A375 (cell line): ENCODE data around the gene LTB4R2. TPM values are rescaled to one million over a fixed set of nuclear protein-coding genes. Genes with fewer than 3 reads are reported as not detected.

Experiments
- small RNA-seq: library from RNA; depleted of rRNA; stranded (forward); fragments of <200 nt; gene quantifications from one replicate; pipeline ENCODE3, GENCODE V24; 2014
- total RNA-seq: library from RNA; depleted of rRNA; stranded (reverse); fragments of >200 nt; shearing (Covaris generic); gene quantifications from 2 replicates; pipeline ENCODE4 v1.2.3, GENCODE V29; 2014; rRNA removed

LTB4R2 gene, protein sequence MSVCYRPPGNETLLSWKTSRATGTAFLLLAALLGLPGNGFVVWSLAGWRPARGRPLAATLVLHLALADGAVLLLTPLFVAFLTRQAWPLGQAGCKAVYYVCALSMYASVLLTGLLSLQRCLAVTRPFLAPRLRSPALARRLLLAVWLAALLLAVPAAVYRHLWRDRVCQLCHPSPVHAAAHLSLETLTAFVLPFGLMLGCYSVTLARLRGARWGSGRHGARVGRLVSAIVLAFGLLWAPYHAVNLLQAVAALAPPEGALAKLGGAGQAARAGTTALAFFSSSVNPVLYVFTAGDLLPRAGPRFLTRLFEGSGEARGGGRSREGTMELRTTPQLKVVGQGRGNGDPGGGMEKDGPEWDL
- 11.0 and 14.6 TPM in 2 replicates for total RNA-seq

DNA sequence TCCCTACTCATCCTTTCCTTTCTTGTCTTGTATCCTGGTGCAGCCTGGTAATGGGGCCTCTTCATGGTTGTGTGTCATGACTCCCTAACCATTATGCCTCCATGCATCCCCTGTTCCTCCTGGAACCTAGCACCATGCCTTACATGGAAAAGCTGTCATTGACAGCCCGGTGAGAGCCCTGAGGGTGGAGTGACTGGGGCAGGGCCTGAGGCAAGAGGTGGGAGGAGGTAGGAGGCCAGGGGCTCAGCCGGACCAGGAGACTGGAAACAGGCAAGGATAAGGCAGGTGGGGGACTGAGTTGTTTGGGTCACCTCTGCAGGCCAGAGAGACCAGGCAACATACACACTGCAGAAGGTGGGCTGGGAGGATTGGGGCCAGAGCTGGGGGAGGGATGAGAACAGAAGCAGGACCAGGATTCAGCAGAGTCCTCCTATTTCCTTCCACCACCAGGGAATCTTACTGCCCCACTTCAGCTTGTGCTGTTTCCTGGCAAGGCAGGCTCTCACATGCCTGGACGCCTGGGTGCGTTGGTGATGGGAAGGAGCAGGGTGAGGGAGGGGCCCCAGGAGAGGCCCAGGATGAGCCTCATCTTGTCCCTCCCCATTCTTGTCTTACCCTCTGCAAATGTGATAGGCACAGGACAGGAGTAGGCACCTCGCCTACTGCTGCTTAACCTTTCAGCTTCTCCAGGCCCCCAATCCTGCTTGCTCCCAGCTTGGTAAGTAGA lies at the start of gene LTB4R2:
Gene LTB4R2, plus strand, starts transcription at position 603 of the 727 bp plus-strand sequence. CDS start 525 bp downstream, outside the sequence.

DNA sequence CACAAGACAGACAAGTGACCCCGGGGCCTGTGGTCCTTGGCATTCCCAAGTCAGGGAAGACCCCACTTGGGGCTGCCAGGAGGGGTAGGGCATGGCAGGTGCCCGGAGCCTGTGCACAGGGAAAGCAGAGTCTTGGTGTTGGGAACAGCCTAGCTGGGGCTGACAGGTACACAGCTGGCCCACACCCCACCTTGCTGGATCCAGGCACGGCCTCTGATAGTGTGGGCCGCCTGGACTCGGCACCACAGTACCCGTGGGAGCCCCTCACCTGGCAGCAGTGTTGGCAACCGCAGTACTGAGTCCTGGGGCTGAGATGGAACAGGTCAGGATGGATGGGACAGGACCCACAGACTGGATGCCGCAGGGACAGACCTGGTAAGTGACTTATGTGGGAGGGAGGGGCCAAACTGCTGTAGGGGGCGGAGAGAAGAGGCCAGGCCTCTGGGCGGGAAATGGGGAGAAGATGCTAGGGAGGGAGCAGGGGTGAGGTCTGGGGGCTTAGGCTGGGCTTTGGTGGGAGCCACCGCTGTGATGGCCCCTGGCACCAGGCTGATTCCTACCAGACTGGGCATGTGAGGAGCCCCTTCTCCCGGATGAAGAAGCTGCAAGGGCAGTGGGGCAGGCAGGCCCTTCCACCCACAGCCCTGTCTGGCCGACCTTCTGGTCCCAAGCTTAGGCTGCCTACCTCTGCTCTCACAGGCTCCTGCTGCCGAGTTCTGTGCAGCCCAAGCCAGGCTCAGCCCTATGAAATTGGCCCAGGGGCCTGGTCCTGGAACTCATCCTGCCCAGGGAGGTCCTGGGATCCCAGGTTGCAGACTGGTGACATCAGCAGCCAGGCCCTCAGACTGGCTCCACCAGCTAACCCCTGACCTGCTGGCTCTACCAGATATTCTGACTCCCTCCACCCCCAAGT lies 46.9 kb upstream of the LTB4R2 start, which contains the start of gene TGM1:
Gene TGM1, minus strand, starts transcription at position 357 of the 913 bp plus-strand sequence. CDS start 825 bp downstream, outside the sequence.

DNA sequence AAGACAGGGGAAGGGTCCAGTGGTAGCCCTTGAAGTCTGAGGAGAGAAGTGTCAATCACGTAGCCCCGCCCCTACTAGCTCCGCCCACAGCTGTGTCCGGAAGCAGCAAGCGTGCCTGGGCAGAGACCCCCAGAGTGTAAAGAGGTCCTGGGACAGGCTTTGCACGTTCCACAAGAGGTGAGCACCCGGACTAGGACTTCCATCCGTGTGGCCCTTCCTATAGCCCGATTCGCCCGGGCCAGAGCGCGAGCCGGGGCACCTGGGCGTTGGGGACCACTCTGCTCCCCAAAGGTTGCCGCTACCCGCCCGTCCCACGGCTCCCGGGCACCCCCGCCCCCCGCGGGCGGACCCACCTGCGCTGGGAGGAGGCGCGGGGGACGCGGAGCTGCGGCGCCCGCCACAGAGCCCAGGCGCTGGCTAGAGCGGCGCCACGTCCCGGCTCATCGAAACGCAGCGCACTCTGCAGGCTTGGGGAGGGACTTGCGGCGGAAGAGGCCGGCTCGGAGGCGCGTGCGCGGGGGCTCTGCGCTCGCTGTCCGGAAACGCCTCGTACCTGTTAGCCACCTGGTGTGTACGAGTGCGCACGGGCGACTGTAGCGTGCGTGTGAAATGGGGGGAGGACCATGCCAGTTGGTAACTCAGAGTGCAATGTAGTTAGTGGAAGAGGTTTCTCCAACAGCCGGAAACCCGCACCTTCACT lies 38.7 kb upstream of the LTB4R2 start, which contains the start of gene RABGGTA:
Gene RABGGTA, minus strand, starts transcription at position 464 of the 700 bp plus-strand sequence. CDS start 482 bp downstream, outside the sequence.

DNA sequence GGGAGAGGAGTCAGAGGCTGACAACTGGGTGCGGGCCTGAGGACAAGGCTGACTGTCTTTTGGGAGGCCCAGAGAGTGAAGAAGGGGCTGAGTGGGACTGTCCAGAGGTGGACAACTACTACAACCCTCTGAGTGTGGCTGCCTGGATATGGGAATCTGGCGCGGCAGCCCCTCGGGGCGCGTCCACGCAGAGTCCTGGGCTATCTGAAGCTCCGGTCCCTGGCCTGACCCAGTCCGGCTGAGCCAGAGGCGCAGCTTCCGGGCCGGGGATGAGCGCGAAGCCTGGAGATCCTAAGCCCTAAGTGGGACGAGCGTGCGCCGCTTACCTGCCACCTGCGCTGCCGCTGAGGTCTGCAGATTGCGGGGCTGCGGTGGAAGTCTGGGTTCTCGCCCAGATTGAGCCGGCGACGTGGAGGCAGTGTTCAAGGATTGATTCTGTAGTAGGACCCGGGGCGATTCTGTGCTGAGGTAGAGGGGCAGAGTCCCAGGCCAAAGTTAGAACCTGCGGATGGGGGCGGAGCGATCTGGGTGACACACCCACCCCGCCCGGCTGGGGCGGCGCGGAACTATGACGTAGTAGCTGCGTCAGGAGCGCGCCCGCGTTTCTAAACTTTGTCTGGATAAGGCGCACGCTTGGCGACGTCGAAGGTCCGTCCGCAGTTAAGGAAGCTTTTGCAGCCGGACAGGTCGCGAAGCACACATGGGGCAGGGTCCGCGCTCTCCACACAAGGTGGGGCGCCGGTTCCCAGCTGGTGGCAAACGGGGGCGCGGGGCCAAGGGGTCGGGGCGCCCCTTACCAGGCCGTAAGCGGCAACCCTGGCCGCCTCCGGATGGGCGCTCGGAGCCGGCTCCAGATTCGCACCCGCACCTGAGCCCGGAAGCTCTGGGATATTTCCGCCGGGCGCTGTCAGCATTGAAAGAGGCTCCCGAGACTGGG lies 10.4 kb upstream of the LTB4R2 start, which contains the start of the genes DHRS1 and NOP9:
Gene DHRS1, minus strand, starts transcription at position 526 of the 937 bp plus-strand sequence. CDS start 674 bp downstream, outside the sequence.
Gene NOP9, plus strand, starts transcription at position 596 of the 937 bp plus-strand sequence. Its CDS starts 105 bp downstream, at position 701.

DNA sequence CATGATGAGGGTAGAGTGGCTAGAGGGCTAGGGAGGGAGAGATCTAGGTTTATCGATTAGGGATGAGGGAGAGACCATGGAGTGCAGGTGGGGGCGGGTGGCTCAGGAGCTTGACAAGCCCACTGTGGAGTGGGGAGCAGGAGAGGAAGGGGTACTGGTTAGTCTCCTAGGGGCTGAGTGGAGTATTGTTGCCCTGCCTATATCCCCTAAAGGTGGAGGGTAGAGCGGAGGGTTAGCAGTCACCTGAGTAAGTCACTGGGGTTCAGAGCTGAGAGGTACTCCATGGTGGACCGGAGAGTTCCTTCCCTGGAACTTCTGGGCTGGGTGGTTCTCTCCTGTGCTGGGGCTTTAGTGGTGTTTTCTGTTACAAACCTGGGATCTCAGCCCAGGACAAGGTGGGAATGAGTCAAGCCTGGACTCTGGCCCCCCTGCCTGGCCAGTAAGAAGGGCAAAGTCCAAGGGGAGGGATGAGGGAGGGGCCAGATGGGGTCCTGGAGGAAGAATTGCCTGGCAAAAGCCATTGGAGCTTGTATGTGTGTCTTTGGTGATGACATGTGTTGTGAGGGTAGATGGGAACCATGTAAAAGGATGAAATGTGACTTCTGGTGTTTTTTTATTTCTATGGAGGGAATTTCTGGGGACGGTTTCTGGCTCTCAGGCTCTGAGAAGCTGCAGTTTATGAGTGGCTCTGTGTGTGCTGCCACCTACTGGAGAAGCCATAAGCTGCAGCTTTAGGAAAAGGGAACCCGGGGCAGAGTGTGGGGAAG lies 2.2 kb upstream of the LTB4R2 start, which contains the start of gene CIDEB:
Gene CIDEB, minus strand, starts transcription at position 403 of the 767 bp plus-strand sequence. Its CDS starts 119 bp downstream, at position 284.

DNA sequence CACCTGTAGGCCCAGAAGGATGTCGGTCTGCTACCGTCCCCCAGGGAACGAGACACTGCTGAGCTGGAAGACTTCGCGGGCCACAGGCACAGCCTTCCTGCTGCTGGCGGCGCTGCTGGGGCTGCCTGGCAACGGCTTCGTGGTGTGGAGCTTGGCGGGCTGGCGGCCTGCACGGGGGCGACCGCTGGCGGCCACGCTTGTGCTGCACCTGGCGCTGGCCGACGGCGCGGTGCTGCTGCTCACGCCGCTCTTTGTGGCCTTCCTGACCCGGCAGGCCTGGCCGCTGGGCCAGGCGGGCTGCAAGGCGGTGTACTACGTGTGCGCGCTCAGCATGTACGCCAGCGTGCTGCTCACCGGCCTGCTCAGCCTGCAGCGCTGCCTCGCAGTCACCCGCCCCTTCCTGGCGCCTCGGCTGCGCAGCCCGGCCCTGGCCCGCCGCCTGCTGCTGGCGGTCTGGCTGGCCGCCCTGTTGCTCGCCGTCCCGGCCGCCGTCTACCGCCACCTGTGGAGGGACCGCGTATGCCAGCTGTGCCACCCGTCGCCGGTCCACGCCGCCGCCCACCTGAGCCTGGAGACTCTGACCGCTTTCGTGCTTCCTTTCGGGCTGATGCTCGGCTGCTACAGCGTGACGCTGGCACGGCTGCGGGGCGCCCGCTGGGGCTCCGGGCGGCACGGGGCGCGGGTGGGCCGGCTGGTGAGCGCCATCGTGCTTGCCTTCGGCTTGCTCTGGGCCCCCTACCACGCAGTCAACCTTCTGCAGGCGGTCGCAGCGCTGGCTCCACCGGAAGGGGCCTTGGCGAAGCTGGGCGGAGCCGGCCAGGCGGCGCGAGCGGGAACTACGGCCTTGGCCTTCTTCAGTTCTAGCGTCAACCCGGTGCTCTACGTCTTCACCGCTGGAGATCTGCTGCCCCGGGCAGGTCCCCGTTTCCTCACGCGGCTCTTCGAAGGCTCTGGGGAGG lies 985 bp downstream of the LTB4R2 start, which contains the start of gene LTB4R:
Gene LTB4R, plus strand, starts transcription at position 857 of the 959 bp plus-strand sequence. CDS start 4,150 bp downstream, outside the sequence.

DNA sequence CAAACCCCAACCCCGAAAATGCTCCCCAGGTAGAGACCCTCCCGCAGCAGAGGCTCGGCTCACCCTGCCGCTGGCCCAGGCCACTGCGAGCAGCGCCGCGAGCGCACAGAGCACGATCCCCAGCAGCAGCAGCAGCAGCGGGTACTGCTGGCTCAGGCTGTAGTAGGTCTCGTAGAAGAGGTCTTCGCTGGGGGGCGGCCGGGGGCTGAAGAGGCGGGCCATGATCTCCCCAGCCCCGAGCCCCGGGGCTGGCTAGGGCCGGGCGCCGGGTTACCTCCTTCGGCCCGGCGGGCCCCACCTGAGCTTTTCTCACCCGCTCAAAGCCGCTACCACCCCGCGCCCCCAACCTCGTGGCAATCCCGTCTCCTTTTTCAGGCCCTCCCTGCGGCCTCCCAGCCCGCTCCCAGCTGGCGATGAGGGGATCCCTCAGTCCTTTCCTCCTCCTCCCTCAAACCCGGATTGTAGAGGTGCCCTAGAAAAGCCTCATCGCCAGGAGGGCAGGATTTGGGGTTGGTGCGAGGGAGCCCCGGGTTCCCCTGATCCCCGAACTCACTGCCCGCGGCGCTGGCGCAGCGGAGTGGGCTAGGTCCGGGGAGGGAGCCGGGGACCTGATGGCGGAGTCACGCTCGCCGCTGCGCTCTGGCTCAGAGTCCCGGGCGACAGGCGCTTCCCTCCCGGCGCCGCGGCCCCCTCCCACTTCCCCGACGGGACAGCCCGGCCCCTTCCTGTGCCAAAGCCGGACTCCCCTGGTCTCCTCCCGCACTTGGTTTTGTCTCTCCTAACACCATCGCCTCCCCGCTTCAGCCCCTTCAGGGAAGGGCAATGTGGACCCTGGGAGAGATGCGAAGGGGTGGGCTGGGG lies 24.7 kb downstream of the LTB4R2 start, which contains the start of gene ADCY4:
Gene ADCY4, minus strand, starts transcription at position 641 of the 861 bp plus-strand sequence. Its CDS starts 419 bp downstream, at position 222.

DNA sequence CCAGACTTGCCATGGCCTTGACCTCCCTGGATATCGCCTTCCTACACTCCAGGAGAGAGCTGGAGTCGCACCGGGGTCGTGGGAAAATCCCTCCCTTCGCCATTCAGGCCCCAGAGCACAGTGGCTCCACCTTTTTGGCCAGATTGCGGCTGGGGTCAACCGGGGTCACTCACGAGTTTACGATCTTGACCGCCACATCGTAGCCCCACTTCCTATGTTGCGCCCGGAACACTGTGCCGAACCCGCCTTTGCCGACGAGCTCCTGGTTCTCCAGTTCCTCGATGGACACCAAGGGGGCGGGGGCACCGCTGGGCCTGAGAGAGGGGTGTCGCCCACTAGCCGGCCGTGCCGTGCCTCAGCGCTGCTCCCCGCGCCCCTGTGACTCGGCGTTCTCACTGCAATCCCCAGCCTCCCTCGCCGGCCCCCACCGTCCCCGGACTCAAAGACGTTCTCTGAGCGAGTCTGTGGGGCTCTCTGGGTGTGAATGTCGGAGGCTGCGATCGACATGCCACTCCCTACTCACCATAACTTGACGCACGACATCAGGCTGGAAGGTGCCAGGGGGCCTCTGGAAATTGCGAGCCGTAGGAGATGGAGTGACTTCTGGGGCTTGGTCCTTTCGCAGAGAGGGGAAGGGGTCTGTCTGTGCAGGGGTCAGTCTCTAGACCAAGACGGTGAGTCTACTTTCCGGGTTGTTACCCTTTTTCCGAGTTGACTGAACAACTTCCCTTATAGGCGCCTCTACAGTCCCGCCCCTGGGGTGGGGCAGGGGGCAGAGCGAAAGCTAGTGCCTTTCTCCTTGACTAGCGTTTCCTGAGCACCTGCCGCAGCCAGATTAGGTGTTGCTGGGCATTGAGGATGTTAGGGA lies 29.6 kb downstream of the LTB4R2 start, which contains the start of gene RIPK3:
Gene RIPK3, minus strand, starts transcription at position 708 of the 868 bp plus-strand sequence. Its CDS starts 165 bp downstream, at position 543.

Small RNAs within 50 kb of the gene (small RNA-seq; reads per million reads assigned to genes)
- not detected for gene RF00026

Other genes with a start within 250 kb of the LTB4R2 start
- not detected in 2 replicates for gene CPNE6, start 238.6 kb upstream of the LTB4R2 start, total RNA-seq
- gene PCK2, start 215.8 kb upstream of the LTB4R2 start, total RNA-seq, result 50.4 and 54.3 TPM in 2 replicates
- gene DCAF11, start 195.4 kb upstream of the LTB4R2 start, total RNA-seq, result 53.4 and 55.0 TPM in 2 replicates
- 0.94 and 2.0 TPM in 2 replicates for gene NRL, start 195.2 kb upstream of the LTB4R2 start, total RNA-seq
- gene FITM1, start 179.5 kb upstream of the LTB4R2 start, total RNA-seq, result 0.37 TPM in 1 of 2 replicates, not detected in the other
- 156 and 194 TPM in 2 replicates for gene PSME1, start 173.9 kb upstream of the LTB4R2 start, total RNA-seq
- 23.3 and 33.3 TPM in 2 replicates for gene EMC9, start 168.5 kb upstream of the LTB4R2 start, total RNA-seq
- gene PSME2, start 163.5 kb upstream of the LTB4R2 start, total RNA-seq, result 207 and 210 TPM in 2 replicates
- gene RNF31, start 162.6 kb upstream of the LTB4R2 start, total RNA-seq, result 66.8 and 79.3 TPM in 2 replicates
- 9.2 and 18.5 TPM in 2 replicates for gene IRF9, start 148.9 kb upstream of the LTB4R2 start, total RNA-seq
- gene REC8, start 138.1 kb upstream of the LTB4R2 start, total RNA-seq, result 1.2 and 3.3 TPM in 2 replicates
- gene IPO4, start 121.3 kb upstream of the LTB4R2 start, total RNA-seq, result 129 and 134 TPM in 2 replicates
- gene TM9SF1, start 114.7 kb upstream of the LTB4R2 start, total RNA-seq, result 35.1 and 37.9 TPM in 2 replicates
- gene TSSK4, start 104.4 kb upstream of the LTB4R2 start, total RNA-seq, result not detected in 2 replicates
- 40.5 and 45.6 TPM in 2 replicates for gene CHMP4A, start 96.7 kb upstream of the LTB4R2 start, total RNA-seq
- 13.8 and 20.6 TPM in 2 replicates for gene MDP1, start 94.1 kb upstream of the LTB4R2 start, total RNA-seq
- gene NEDD8, start 77.8 kb upstream of the LTB4R2 start, total RNA-seq, result 247 and 277 TPM in 2 replicates
- 57.2 and 66.8 TPM in 2 replicates for gene GMPR2, start 77.2 kb upstream of the LTB4R2 start, total RNA-seq
- gene TINF2, start 67.5 kb upstream of the LTB4R2 start, total RNA-seq, result 27.6 and 27.8 TPM in 2 replicates
- 0.49 and 1.1 TPM in 2 replicates for gene TGM1, start 47.0 kb upstream of the LTB4R2 start, total RNA-seq
- gene RABGGTA, start 38.5 kb upstream of the LTB4R2 start, total RNA-seq, result 30.0 and 35.3 TPM in 2 replicates
- 7.5 and 8.2 TPM in 2 replicates for gene DHRS1, start 10.4 kb upstream of the LTB4R2 start, total RNA-seq
- 14.6 and 22.7 TPM in 2 replicates for gene NOP9, start 10.3 kb upstream of the LTB4R2 start, total RNA-seq
- gene CIDEB, start 2.2 kb upstream of the LTB4R2 start, total RNA-seq, result not detected in 2 replicates
- gene LTB4R, start 1.4 kb downstream of the LTB4R2 start, total RNA-seq, result 10.5 and 15.5 TPM in 2 replicates
- not detected in 2 replicates for gene ADCY4, start 24.9 kb downstream of the LTB4R2 start, total RNA-seq
- not detected in 2 replicates for gene RIPK3, start 29.9 kb downstream of the LTB4R2 start, total RNA-seq
- 8.6 and 12.2 TPM in 2 replicates for gene NFATC4, start 58.0 kb downstream of the LTB4R2 start, total RNA-seq
- 0.23 and 0.37 TPM in 2 replicates for gene NYNRIN, start 88.9 kb downstream of the LTB4R2 start, total RNA-seq
- gene CBLN3, start 119.5 kb downstream of the LTB4R2 start, total RNA-seq, result 0.75 and 0.96 TPM in 2 replicates
- gene KHNYN, start 119.8 kb downstream of the LTB4R2 start, total RNA-seq, result 52.5 and 52.6 TPM in 2 replicates
- gene SDR39U1, start 132.6 kb downstream of the LTB4R2 start, total RNA-seq, result 21.4 and 22.5 TPM in 2 replicates
- gene CMA1, start 198.1 kb downstream of the LTB4R2 start, total RNA-seq, result not detected in 2 replicates